SK-N-SH treated with all-trans-retinoic acid at 6 μM for 48 hours (cell line): ENCODE results near the gene ANKRD39.
A peak's percentile ranks its signal among the peaks of the same experiment; 100 is the strongest.

ENCODE experiments used
- ARNTL ChIP-seq: fragments of 450-650 bp; formaldehyde crosslinking; IDR thresholded peaks from 2 replicates; pipeline ENCODE4 v1.5.0; 2020; ENCODE audit warnings: low read depth, mild to moderate bottlenecking, moderate library complexity, borderline replicate concordance
- CSDC2 ChIP-seq: fragments of 250-450 bp; sonication (Bioruptor Pico); IDR thresholded peaks from 2 replicates; pipeline ENCODE4 v1.5.0; 2020; ENCODE audit warnings: mild to moderate bottlenecking, moderate library complexity
- ESRRG ChIP-seq: fragments of 250-450 bp; sonication (Bioruptor Pico); IDR thresholded peaks from 2 replicates; pipeline ENCODE4 v1.6.1; 2021; ENCODE audit warnings: mild to moderate bottlenecking
- GLIS3 ChIP-seq: fragments of 250-450 bp; sonication (Bioruptor Pico); IDR thresholded peaks from 2 replicates; pipeline ENCODE4 v1.5.0; 2020; ENCODE audit warnings: mild to moderate bottlenecking, moderate library complexity
- RARB ChIP-seq: fragments of 250-450 bp; sonication (Bioruptor Pico); IDR thresholded peaks from 2 replicates; pipeline ENCODE4 v1.8.0; 2021; ENCODE audit warnings: mild to moderate bottlenecking, moderate library complexity
- SNAI2 ChIP-seq: fragments of 250-450 bp; sonication (Bioruptor Pico); IDR thresholded peaks from 2 replicates; pipeline ENCODE4 v1.5.0; 2020; ENCODE audit warnings: mild to moderate bottlenecking, moderate library complexity
- TOX ChIP-seq: fragments of 250-450 bp; sonication (Bioruptor Pico); IDR thresholded peaks from 2 replicates; pipeline ENCODE4 v1.8.0; 2021; ENCODE audit warnings: mild to moderate bottlenecking, moderate library complexity, borderline replicate concordance
- ZFP30 ChIP-seq: fragments of 450-650 bp; formaldehyde crosslinking; IDR thresholded peaks from 2 replicates; pipeline ENCODE4 v1.5.0; 2022; ENCODE audit warnings: mild to moderate bottlenecking, moderate library complexity
- ZNF70 ChIP-seq: fragments of 450-650 bp; formaldehyde crosslinking; IDR thresholded peaks from 2 replicates; pipeline ENCODE4 v1.5.0; 2020; ENCODE audit warnings: mild to moderate bottlenecking, moderate library complexity
- ZNF8 ChIP-seq: fragments of 450-650 bp; formaldehyde crosslinking; IDR thresholded peaks from 2 replicates; pipeline ENCODE4 v1.5.0; 2020; ENCODE audit warnings: mild to moderate bottlenecking, moderate library complexity
- TF ChIP-seq, protein P1 (sequence below): fragments of 250-450 bp; sonication (Bioruptor Pico); IDR thresholded peaks from 2 replicates; pipeline ENCODE4 v1.8.0; 2020; ENCODE audit warnings: mild to moderate bottlenecking, moderate library complexity, borderline replicate concordance
- TF ChIP-seq, protein P2 (sequence below): fragments of 250-450 bp; sonication (Bioruptor Pico); IDR thresholded peaks from 2 replicates; pipeline ENCODE4 v1.5.1; 2020; ENCODE audit warnings: low read depth, mild to moderate bottlenecking, moderate library complexity

DNA sequence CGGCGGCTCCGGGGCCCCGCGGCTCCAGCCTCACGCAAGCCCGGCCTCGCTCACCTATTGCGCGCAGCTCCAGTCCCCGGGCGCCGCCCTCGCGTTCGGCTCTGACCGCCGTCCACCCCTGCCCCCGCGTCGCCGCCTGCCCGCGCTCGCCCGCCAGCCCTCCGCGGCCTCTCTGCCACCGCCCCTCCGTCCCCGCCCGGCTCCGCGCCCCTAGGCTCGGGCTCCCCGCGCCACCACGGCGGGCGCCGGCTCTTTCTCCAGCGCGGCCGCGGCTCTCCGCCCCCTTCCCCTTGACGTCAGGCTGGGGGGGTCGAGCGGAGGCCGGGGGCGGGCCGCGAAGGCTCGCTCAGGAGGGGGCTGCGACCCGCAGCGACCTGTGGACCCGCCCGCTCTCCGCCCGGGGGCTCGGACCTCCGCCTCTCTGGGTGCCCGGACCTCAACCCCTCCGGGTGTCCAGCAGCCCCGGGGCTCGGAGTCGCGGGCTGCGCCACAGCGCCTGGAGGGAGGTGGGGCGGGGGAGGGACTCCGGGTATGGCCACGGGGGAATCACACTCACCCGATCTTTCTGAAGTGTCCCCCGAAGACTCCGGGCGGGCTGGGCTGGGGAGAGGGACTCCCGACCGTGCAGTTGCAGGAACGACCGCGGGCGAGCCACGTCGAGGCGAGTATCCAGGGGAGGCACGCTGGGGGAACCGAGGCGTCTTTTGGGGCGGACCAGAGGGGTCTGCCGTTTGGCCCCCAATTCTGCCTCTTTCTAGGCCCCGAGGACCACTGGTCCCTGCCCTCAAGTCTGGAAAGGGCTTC, 12.2 kb upstream of the ANKRD39 start, which contains the start of gene SEMA4C:
- TF ChIP-seq, protein P1, sequence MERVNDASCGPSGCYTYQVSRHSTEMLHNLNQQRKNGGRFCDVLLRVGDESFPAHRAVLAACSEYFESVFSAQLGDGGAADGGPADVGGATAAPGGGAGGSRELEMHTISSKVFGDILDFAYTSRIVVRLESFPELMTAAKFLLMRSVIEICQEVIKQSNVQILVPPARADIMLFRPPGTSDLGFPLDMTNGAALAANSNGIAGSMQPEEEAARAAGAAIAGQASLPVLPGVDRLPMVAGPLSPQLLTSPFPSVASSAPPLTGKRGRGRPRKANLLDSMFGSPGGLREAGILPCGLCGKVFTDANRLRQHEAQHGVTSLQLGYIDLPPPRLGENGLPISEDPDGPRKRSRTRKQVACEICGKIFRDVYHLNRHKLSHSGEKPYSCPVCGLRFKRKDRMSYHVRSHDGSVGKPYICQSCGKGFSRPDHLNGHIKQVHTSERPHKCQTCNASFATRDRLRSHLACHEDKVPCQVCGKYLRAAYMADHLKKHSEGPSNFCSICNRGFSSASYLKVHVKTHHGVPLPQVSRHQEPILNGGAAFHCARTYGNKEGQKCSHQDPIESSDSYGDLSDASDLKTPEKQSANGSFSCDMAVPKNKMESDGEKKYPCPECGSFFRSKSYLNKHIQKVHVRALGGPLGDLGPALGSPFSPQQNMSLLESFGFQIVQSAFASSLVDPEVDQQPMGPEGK = peak; percentile 52; the same call in 1 of the 2 replicates
- no peak for TF ChIP-seq GLIS3 (CRISPR knock-in tag)
- no peak for TF ChIP-seq RARB (CRISPR knock-in tag)
- no peak for TF ChIP-seq SNAI2 (CRISPR knock-in tag)
- TF ChIP-seq ESRRG = no peak
- no peak for TF ChIP-seq TOX (CRISPR knock-in tag)
- no peak for TF ChIP-seq ZNF70 (CRISPR knock-in tag)
- no peak for TF ChIP-seq CSDC2
- TF ChIP-seq ARNTL (CRISPR knock-in tag) = no peak
- no peak for TF ChIP-seq ZNF8 (CRISPR knock-in tag)
- TF ChIP-seq, protein P2, sequence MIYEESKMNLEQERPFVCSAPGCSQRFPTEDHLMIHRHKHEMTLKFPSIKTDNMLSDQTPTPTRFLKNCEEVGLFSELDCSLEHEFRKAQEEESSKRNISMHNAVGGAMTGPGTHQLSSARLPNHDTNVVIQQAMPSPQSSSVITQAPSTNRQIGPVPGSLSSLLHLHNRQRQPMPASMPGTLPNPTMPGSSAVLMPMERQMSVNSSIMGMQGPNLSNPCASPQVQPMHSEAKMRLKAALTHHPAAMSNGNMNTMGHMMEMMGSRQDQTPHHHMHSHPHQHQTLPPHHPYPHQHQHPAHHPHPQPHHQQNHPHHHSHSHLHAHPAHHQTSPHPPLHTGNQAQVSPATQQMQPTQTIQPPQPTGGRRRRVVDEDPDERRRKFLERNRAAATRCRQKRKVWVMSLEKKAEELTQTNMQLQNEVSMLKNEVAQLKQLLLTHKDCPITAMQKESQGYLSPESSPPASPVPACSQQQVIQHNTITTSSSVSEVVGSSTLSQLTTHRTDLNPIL (CRISPR knock-in tag) = no peak
- no peak for TF ChIP-seq ZFP30 (CRISPR knock-in tag)
